Renal cortex interstitium (tissue), 11 donors: ENCODE data around the gene ANKK1. TPM values are rescaled to one million over a fixed set of nuclear protein-coding genes. Genes with fewer than 3 reads are reported as not detected.

Source experiments
- DNase-seq, 11 donors: peaks; one replicate each; pipeline ENCODE4 v3.0.0-alpha.2; 2013; ENCODE audit warnings: low read depth in 9 of 11, low spot score in 4 of 11; ENCODE audit errors: extremely low read depth in 1 of 11
- polyA plus RNA-seq, 3 donors: library from polyadenylated mRNA; unstranded; fragments of 120-200 nt; gene quantifications; one replicate each; pipeline ENCODE4 v1.2.1, GENCODE V29; 2013; ENCODE audit not compliant: insufficient read length in 3 of 3

The ANKK1 gene
- polyA plus RNA-seq, 3 donors, result 0.20 to 0.68 (median 0.20) TPM

GRCh38 chr11:113373981-113374560, 13.5 kb upstream of the ANKK1 start:
- DNase-seq, result no peak

GRCh38 chr11:113375402-113375801, 12.2 kb upstream of the ANKK1 start:
- DNase-seq, result no peak

GRCh38 chr11:113376156-113376555, 11.4 kb upstream of the ANKK1 start:
- no peak for DNase-seq

GRCh38 chr11:113377681-113378412, 9.7 kb upstream of the ANKK1 start:
- DNase-seq, result no peak

GRCh38 chr11:113378692-113379091, 8.9 kb upstream of the ANKK1 start:
- DNase-seq, result no peak

- DNase-seq, result no peak
Observed at GRCh38 chr11:113382121-113382520, 5.5 kb upstream of the ANKK1 start.

- DNase-seq, result no peak
Observed at GRCh38 chr11:113384551-113384950, 3.0 kb upstream of the ANKK1 start.

GRCh38 chr11:113385749-113386148, 1.8 kb upstream of the ANKK1 start:
- no peak for DNase-seq

GRCh38 chr11:113386866-113387265, 713 bp upstream of the ANKK1 start:
- no peak for DNase-seq

- DNase-seq, result no peak
Observed at GRCh38 chr11:113389272-113389671, 1.7 kb downstream of the ANKK1 start.

GRCh38 chr11:113392236-113392921, 4.8 kb downstream of the ANKK1 start:
- DNase-seq, result no peak

GRCh38 chr11:113393501-113393985, 6.0 kb downstream of the ANKK1 start:
- DNase-seq, result no peak

GRCh38 chr11:113394919-113395318, 7.3 kb downstream of the ANKK1 start:
- DNase-seq, result no peak

- DNase-seq, result no peak
Observed at GRCh38 chr11:113395782-113396336, 8.3 kb downstream of the ANKK1 start.

- DNase-seq, result no peak
Observed at GRCh38 chr11:113396690-113397089, 9.1 kb downstream of the ANKK1 start.

- no peak for DNase-seq
Observed at GRCh38 chr11:113397212-113397611, 9.6 kb downstream of the ANKK1 start.

GRCh38 chr11:113397821-113398220, 10.2 kb downstream of the ANKK1 start:
- DNase-seq, result no peak

- no peak for DNase-seq
Observed at GRCh38 chr11:113398669-113399430, 11.3 kb downstream of the ANKK1 start.

- DNase-seq, result no peak
Observed at GRCh38 chr11:113400631-113401230, 13.2 kb downstream of the ANKK1 start.
